B cell (primary cell): ENCODE results near the gene OCA2. TPM values are rescaled to one million over a fixed set of nuclear protein-coding genes. Genes with fewer than 3 reads are reported as not detected.

Experiments
- ATAC-seq: fragments of 200-7000 bp; cut with Tn5 transposase; one replicate; pipeline ENCODE4 v1.10.0; 2021; ENCODE audit warnings: low read depth, mild to moderate bottlenecking, moderate number of reproducible peaks, moderate library complexity
- CTCF ChIA-PET: fragments of 350-600 bp; sonication (Branson Sonifier 250); formaldehyde crosslinking; loops from one replicate; lab custom pipeline; 2021; ENCODE audit warnings: antibody characterized with exemption, inconsistent platforms; lab: Charles Lee
- POLR2A ChIA-PET: fragments of 350-600 bp; sonication (Branson Sonifier 250); formaldehyde crosslinking; loops from one replicate; lab custom pipeline; 2021; ENCODE audit warnings: antibody characterized with exemption; lab: Charles Lee
- DNase-seq: peaks from one replicate; pipeline ENCODE4 v3.0.0; 2013
- H2AFZ ChIP-seq: 2 replicates; pipeline ENCODE4 v1.6.1; 2012; ENCODE audit warnings: mild to moderate bottlenecking, low read depth, low read length; ENCODE audit not compliant: insufficient read depth, poor library complexity, severe bottlenecking
- H3K27ac ChIP-seq, 2 donors: 1 replicate in 1 of 2; 2 replicates in 1 of 2; pipeline ENCODE4 v1.5.1; 2012 to 2013; ENCODE audit warnings: low read length in 2 of 2, mild to moderate bottlenecking in 2 of 2, moderate library complexity in 1 of 2
- H3K27me3 ChIP-seq, 4 experiments: fragments of 200-600 bp in 1 of 4; sonication (generic) in 1 of 4; replicated peaks in 1 of 4; 1 replicate in 2 of 4; 2 replicates in 2 of 4; pipeline versions ENCODE4 v1.6.1 to v1.7.0; 2013 to 2016; ENCODE audit warnings: low read length in 3 of 4, mild to moderate bottlenecking in 2 of 4, mixed read lengths in 1 of 4, moderate library complexity in 1 of 4; ENCODE audit not compliant: insufficient read depth in 4 of 4, control insufficient read depth in 3 of 4; ENCODE audit errors: control extremely low read depth in 1 of 4
- H3K36me3 ChIP-seq, 2 experiments: replicated peaks in 1 of 2; 1 replicate in 1 of 2; 2 replicates in 1 of 2; pipeline versions ENCODE4 v1.6.1 to v1.7.1; 2013; ENCODE audit warnings: low read length in 1 of 2; ENCODE audit not compliant: insufficient read depth in 2 of 2, control insufficient read depth in 1 of 2; ENCODE audit errors: control extremely low read depth in 1 of 2, extremely low read depth in 1 of 2
- H3K4me1 ChIP-seq, 2 donors: fragments of 200-600 bp in 1 of 2; sonication (generic) in 1 of 2; 1 replicate in 1 of 2; 2 replicates in 1 of 2; pipeline versions ENCODE4 v1.5.1 to v1.6.1; 2013 to 2017; ENCODE audit warnings: low read length in 2 of 2; ENCODE audit not compliant: control insufficient read depth in 2 of 2, insufficient read depth in 2 of 2
- H3K4me2 ChIP-seq: replicated peaks from 2 replicates; pipeline ENCODE3; 2012; ENCODE audit warnings: mild to moderate bottlenecking, low read depth, low read length; ENCODE audit not compliant: poor library complexity, severe bottlenecking
- H3K4me3 ChIP-seq, 5 experiments: fragments of 200-600 bp in 1 of 5; sonication (generic) in 1 of 5; 1 replicate in 3 of 5; 2 replicates in 2 of 5; pipeline versions ENCODE4 v1.5.1 to v1.7.0; 2011 to 2016; ENCODE audit warnings: low read length in 4 of 5, mild to moderate bottlenecking in 4 of 5, low read depth in 2 of 5, control low read depth in 1 of 5, moderate library complexity in 1 of 5; ENCODE audit not compliant: insufficient read depth in 1 of 5; ENCODE audit errors: control extremely low read depth in 1 of 5, extremely low read depth in 1 of 5
- H3K79me2 ChIP-seq: fragments of 200-600 bp; sonication (generic); one replicate; pipeline ENCODE4 v1.6.0; 2016; ENCODE audit warnings: low read length; ENCODE audit not compliant: control insufficient read depth, insufficient read depth
- H3K9ac ChIP-seq: fragments of 200-600 bp; sonication (generic); 2 replicates; pipeline ENCODE4 v1.6.1; 2017; ENCODE audit warnings: mild to moderate bottlenecking, low read length, moderate library complexity
- H3K9me3 ChIP-seq, 3 donors: one replicate each; pipeline versions ENCODE4 v1.6.1 to v1.7.1; 2013; ENCODE audit warnings: low read length in 2 of 3; ENCODE audit not compliant: control insufficient read depth in 2 of 3, insufficient read depth in 1 of 3; ENCODE audit errors: control extremely low read depth in 1 of 3
- H4K20me1 ChIP-seq: 2 replicates; pipeline ENCODE4 v1.6.0; 2012; ENCODE audit warnings: mild to moderate bottlenecking, low read length; ENCODE audit not compliant: insufficient read depth, control insufficient read depth, poor library complexity, severe bottlenecking
- H3K27ac Mint-ChIP-seq: one replicate; pipeline ENCODE4 v1.8.0; 2021; ENCODE audit warnings: mixed read lengths
- H3K27me3 Mint-ChIP-seq: one replicate; pipeline ENCODE4 v1.8.0; 2021; ENCODE audit warnings: mixed read lengths
- H3K4me1 Mint-ChIP-seq: one replicate; pipeline ENCODE4 v1.8.0; 2021; ENCODE audit warnings: mixed read lengths
- H3K4me3 Mint-ChIP-seq: one replicate; pipeline ENCODE4 v1.8.0; 2021; ENCODE audit warnings: mixed read lengths
- H3K9me3 Mint-ChIP-seq: one replicate; pipeline ENCODE4 v1.8.0; 2022; ENCODE audit warnings: mixed read lengths; ENCODE audit not compliant: insufficient read depth
- CTCF ChIP-seq: fragments of 200-600 bp; IDR thresholded peaks from one replicate; pipeline ENCODE4 v1.8.0; 2022; ENCODE audit warnings: antibody characterized with exemption, mild to moderate bottlenecking
- EZH2 ChIP-seq: IDR thresholded peaks from 2 replicates; pipeline ENCODE4 v1.6.1; 2012; ENCODE audit warnings: borderline replicate concordance, low read depth, mild to moderate bottlenecking, moderate library complexity, low read length; ENCODE audit not compliant: insufficient read depth, poor library complexity, severe bottlenecking
- WGBS: methylation state at CpG from one replicate; pipeline ENCODE4 v1.1.5; 2013; ENCODE audit warnings: missing lambda C conversion rate; ENCODE audit not compliant: insufficient coverage; 5-methylcytosine and 5-hydroxymethylcytosine counted together
- intact Hi-C: fragments of 100-400 bp; cut with micrococcal nuclease; formaldehyde crosslinking; loops from one replicate; pipeline ENCODE4 v1.10.0; 2022
- polyA plus RNA-seq: library from polyadenylated mRNA; depleted of rRNA; stranded (reverse); fragments of >200 nt; gene quantifications from 2 replicates; pipeline ENCODE4 v1.2.3, GENCODE V29; 2012
- total RNA-seq, 2 donors: library from RNA; stranded (reverse); fragments of 120-200 nt in 1 of 2; gene quantifications; 1 replicate in 1 of 2; 2 replicates in 1 of 2; pipeline versions ENCODE4 v1.2.3 to v1.2.4, GENCODE V29; 2013 to 2022

The OCA2 gene
- total and polyA plus RNA-seq, 2 donors (not counting 1 experiment from before 2014, with no cell fraction given) = 0.12 TPM; not detected in 1

- WGBS = 94% methylated on average over 2 of the region's 4 CpGs
- H3K36me3 ChIP-seq = no peaks in the 10 kb centered on the region
- peaks cover 0 to 38% (median 0%) of the 10 kb centered on the region in 3 donors for H3K9me3 ChIP-seq
- H3K9me3 Mint-ChIP-seq = peaks cover 9% of the 10 kb centered on the region
- TF ChIP-seq CTCF = no peak
- no peak for TF ChIP-seq EZH2
- no peak overlapping the region for H3K27ac Mint-ChIP-seq
- ChIA-PET CTCF (no interaction called here), POLR2A (no interaction called here)
- H3K4me1 ChIP-seq = no peaks in the 10 kb centered on the region
- H3K27me3 ChIP-seq = no peaks in the 10 kb centered on the region
- H3K27me3 Mint-ChIP-seq = no peaks in the 10 kb centered on the region
- no peaks in the 10 kb centered on the region for H3K79me2 ChIP-seq
- H3K4me1 Mint-ChIP-seq = no peaks in the 10 kb centered on the region
- no peak for DNase-seq
- no peak overlapping the region for H2AFZ ChIP-seq
- intact Hi-C loops = no loop called here
- H3K9ac ChIP-seq = no peak overlapping the region
- ATAC-seq = no peak
- no peak overlapping the region for H3K27ac ChIP-seq
- H3K4me3 Mint-ChIP-seq = no peak overlapping the region
- H4K20me1 ChIP-seq = no peaks in the 10 kb centered on the region
- no peak overlapping the region for H3K4me2 ChIP-seq
- H3K4me3 ChIP-seq = no peak overlapping the region
These were observed 247.3 kb downstream of the OCA2 start for GRCh38 chr15:27851858-27852210.

GRCh38 chr15:27850981-27851857 is 247.9 kb downstream of the OCA2 start:
- no peaks in the 10 kb centered on the region for H3K4me1 ChIP-seq
- H3K4me2 ChIP-seq = no peak overlapping the region
- no peak overlapping the region for H3K9ac ChIP-seq
- no peak overlapping the region for H2AFZ ChIP-seq
- Mint-ChIP-seq H3K4me3 (no peak overlapping the region), H3K27ac (no peak overlapping the region), H3K27me3 (no peaks in the 10 kb centered on the region), H3K9me3 (peaks cover 8% of the 10 kb centered on the region), H3K4me1 (no peaks in the 10 kb centered on the region)
- no peaks in the 10 kb centered on the region for H3K27me3 ChIP-seq
- peaks cover 0 to 44% (median 0%) of the 10 kb centered on the region in 3 donors for H3K9me3 ChIP-seq
- H3K27ac ChIP-seq = no peak overlapping the region
- WGBS = 93% methylated on average over 14 of the region's 17 CpGs
- no peaks in the 10 kb centered on the region for H4K20me1 ChIP-seq
- DNase-seq (no peak), ATAC-seq (no peak)
- ChIA-PET POLR2A (no interaction called here), CTCF (no interaction called here)
- H3K4me3 ChIP-seq = no peak overlapping the region
- TF ChIP-seq EZH2 (no peak), CTCF (no peak)
- no peaks in the 10 kb centered on the region for H3K36me3 ChIP-seq
- no peaks in the 10 kb centered on the region for H3K79me2 ChIP-seq
- intact Hi-C loops = no loop called here
